SK-N-MC (cell line): Measurements from ENCODE around the gene ANKRD52.

Experiments used
- EZH2 ChIP-seq: fragments of 200-600 bp; sonication (generic); IDR thresholded peaks from one replicate; pipeline ENCODE4 v1.6.1; 2017; ENCODE audit warnings: antibody characterized with exemption
- FOXP2 ChIP-seq: optimal IDR thresholded peaks from 2 replicates; pipeline ENCODE3; 2011; ENCODE audit warnings: mild to moderate bottlenecking, moderate library complexity; ENCODE audit not compliant: insufficient read depth; ENCODE audit errors: extremely low read length, control extremely low read depth
- POLR2AphosphoS5 ChIP-seq: IDR thresholded peaks from 2 replicates; pipeline ENCODE4 v1.6.1; 2012; ENCODE audit warnings: mild to moderate bottlenecking, low read depth, low read length, borderline replicate concordance

DNA sequence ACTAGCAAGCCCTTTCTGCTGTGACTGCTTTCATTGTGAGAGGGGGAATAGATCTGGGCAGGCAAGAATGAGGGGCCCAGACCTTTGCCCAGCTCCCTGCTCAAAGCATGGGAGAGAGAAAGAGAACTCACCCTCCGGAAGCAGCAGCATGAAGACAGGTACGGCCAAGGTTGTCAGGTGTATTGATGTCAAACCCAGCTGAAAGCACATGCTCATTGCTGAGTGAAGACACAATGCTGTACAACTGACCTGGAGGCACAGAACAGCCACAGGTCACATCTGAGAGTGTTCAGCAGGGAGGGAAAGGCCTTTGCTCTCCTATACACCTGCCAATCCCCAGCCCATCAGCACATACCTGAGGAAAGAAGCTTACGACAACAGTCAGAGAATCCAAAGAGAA lies 5.5 kb downstream of the ANKRD52 start:
- TF ChIP-seq POLR2AphosphoS5 (no peak), EZH2 (no peak), FOXP2 (no peak)
